Choroid plexus epithelial cell (primary cell): ENCODE measurements around the gene HOXC4.

ENCODE experiments used
- DNase-seq: peaks from one replicate; pipeline ENCODE4 v3.0.0-alpha.2; 2010; ENCODE audit warnings: low read depth
- H3K4me3 ChIP-seq: 2 replicates; pipeline ENCODE4 v1.5.1; 2011; ENCODE audit warnings: low read depth, mild to moderate bottlenecking, control low read depth, low read length, moderate library complexity
- TF ChIP-seq, protein P1 (sequence below): conservative IDR thresholded peaks from 2 replicates; pipeline ENCODE4 v1.5.1; 2011; ENCODE audit warnings: low read depth, mild to moderate bottlenecking, control low read depth, inconsistent platforms, low read length, moderate library complexity

The HOXC4 gene

DNA sequence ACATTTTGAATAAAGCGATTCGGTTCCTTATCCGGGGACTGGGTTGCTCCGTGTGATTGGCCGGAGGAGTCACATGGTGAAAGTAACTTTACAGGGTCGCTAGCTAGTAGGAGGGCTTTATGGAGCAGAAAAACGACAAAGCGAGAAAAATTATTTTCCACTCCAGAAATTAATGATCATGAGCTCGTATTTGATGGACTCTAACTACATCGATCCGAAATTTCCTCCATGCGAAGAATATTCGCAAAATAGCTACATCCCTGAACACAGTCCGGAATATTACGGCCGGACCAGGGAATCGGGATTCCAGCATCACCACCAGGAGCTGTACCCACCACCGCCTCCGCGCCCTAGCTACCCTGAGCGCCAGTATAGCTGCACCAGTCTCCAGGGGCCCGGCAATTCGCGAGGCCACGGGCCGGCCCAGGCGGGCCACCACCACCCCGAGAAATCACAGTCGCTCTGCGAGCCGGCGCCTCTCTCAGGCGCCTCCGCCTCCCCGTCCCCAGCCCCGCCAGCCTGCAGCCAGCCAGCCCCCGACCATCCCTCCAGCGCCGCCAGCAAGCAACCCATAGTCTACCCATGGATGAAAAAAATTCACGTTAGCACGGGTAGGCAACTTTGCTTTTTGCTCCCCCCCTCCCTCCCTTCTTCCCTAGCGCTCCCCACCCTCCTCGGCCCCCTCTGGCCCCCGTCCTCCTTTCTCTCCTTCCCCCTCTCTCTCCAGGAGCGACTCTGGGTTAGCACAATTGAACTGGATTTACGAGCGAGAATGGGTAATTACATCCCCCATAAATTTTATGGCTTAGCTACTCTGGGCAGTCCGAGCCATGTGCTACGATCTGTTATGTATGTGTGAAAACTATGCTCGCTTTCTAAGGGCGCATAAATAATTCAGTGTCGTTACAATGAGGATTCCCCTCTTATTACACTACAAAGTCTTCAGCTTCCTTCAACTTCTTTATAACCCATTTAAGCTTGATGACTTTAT, at the start of gene HOXC4:
TSS of gene HOXC4 (plus strand) at position 85 of the 991 bp plus-strand sequence. CDS start at position 173, 88 bp downstream.
- TF ChIP-seq, protein P1, sequence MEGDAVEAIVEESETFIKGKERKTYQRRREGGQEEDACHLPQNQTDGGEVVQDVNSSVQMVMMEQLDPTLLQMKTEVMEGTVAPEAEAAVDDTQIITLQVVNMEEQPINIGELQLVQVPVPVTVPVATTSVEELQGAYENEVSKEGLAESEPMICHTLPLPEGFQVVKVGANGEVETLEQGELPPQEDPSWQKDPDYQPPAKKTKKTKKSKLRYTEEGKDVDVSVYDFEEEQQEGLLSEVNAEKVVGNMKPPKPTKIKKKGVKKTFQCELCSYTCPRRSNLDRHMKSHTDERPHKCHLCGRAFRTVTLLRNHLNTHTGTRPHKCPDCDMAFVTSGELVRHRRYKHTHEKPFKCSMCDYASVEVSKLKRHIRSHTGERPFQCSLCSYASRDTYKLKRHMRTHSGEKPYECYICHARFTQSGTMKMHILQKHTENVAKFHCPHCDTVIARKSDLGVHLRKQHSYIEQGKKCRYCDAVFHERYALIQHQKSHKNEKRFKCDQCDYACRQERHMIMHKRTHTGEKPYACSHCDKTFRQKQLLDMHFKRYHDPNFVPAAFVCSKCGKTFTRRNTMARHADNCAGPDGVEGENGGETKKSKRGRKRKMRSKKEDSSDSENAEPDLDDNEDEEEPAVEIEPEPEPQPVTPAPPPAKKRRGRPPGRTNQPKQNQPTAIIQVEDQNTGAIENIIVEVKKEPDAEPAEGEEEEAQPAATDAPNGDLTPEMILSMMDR = no peak
- no peak for DNase-seq
- no peak within 1 kb of the TSS for H3K4me3 ChIP-seq

DNA sequence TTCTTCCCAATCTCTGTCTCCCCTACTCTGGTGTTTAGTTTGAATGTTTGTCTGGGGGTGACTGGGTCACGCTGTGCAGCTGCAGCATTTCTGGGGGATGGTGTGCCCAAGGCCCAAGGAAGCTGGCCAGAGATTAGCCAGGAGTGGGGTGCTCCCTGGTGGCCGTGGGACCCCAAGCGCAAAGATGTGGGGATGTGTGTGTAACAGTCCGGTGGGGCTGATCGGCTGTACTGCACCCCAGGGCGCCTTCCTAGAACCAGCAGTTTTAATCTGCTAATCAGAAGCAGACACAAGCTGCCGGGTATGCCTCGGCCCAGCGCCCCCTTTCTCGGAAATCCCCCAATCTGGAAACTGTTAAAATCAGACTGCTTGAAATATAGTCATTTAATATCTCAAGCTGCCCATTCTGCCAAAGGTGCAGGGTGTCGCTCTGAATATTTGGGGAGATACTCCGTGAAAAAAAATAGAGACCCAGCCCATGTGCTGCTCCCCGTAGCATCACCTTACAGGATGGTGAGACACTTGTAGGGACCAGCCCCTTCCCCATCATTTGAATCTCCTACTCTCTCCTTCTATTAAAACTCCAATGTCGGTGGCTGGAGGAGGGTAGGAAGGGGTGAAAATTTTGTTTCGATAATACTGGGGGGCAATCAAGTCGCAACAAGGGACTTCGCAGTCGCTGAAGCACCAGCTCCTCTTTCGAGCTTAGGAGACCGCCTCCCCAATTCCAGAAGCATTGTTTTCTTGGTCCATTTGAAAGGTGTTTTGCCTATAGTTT, 49.4 kb upstream of the HOXC4 start:
- TF ChIP-seq, protein P1 = no peak
- no peak for DNase-seq
- no peak overlapping the region for H3K4me3 ChIP-seq

DNA sequence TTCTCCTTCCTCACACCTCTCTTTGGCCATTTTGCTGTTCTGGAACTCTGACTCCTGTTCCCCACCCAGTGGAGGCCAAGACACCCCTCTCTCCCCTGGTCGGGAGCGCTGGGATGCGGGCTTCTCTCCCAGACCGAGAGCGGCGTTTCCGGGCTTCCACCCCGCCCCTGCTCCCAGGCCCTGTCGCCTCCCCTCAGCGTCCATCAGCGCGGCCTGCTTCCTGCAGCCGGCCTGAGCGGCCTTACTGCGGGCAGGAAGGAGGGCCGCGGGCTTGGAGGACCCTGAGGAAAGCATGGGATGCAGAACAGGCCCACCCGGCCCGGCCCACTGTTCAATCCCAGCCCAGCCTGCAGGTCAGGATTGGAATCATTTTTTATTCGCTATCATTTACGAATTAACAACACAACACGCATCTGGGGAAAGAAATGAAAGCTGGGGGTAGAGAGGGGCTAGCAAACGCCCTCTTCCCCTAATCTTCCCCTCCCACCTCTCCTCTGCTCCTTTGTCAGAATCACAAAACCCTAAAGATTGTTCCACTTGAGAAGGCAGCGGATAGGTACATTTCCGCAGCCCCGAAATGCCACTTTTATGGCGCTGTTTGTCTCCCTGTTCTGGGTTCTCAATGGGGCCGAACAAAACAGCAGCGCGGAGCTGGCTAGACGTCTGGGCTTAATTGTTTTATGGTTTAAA, 48.6 kb upstream of the HOXC4 start:
- DNase-seq = no peak
- H3K4me3 ChIP-seq = no peak overlapping the region
- TF ChIP-seq, protein P1 = no peak

DNA sequence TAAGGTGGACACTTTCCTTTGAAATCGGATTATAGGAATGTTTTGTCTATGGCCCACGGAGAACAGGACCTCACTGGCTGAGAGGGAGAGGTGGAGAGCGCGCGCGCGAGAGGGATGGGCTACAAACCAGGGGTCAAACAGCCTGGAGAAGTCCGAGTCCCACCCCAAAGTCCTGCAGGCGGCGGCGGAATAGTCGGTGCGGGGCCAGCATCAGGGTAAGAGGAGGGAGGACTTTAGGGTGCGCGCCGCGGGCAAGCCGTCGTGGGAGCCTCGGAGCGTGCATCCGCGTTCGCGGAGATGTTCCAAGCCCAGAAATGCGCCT, 48.1 kb upstream of the HOXC4 start:
- TF ChIP-seq, protein P1 = no peak
- no peak for DNase-seq
- no peak overlapping the region for H3K4me3 ChIP-seq

DNA sequence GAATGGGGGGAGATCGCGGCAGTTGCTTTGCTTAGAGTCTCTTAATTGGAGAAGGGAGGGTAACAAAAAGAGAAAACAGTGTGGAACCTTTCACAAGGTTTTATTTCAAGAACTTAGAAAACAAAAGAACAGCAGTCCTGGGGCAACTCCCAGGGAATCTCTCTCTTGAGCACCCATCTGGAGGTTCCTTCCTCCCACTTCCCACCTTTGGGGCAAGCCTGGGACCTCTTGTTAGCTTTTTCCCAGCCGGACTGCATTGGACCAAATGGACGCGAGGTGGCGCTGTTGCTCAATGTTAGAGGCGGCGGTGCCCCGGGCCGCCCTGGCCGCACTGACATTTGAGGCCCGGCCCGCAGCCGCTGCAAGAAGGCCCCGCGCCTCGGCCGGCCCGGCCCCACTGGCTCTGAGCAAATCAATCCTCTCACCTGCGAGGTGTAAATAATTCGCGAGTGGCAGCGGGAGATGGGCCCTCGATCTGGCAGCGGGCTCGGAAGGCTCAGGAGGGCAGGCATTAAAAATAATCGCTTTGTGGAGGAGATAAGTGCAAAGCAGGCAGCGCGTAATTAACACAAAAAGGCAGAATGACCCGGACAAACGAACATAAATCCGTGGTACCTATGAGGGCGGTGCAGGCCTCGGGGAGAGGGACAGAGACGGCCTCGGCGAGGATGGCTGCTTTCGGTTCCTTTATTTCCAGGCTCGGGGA, 47.6 kb upstream of the HOXC4 start:
- peak overlapping the region; percentile 35 for H3K4me3 ChIP-seq
- peak; percentile 73 for DNase-seq

More for the DNA sequence above, 47.6 kb upstream of the HOXC4 start:
- TF ChIP-seq, protein P1 = peak; percentile 83
